HFFc6 (cell line): Measurements from ENCODE around the gene SLC4A1. TPM values are rescaled to one million over a fixed set of nuclear protein-coding genes. Genes with fewer than 3 reads are reported as not detected.

Source experiments
- DNase-seq: peaks from one replicate; pipeline ENCODE4 v3.0.0-alpha.2; 2018
- H3K27ac Mint-ChIP-seq: 2 replicates; pipeline ENCODE4 v1.8.0; 2020; ENCODE audit warnings: mild to moderate bottlenecking, mixed read lengths
- H3K27me3 Mint-ChIP-seq: 2 replicates; pipeline ENCODE4 v1.8.0; 2021; ENCODE audit warnings: mild to moderate bottlenecking, moderate library complexity, mixed read lengths; ENCODE audit not compliant: insufficient read depth
- H3K36me3 Mint-ChIP-seq: 2 replicates; pipeline ENCODE4 v1.8.0; 2021; ENCODE audit warnings: low read depth, mixed read lengths
- H3K4me1 Mint-ChIP-seq: 2 replicates; pipeline ENCODE4 v1.8.0; 2020; ENCODE audit warnings: low read depth, mixed read lengths
- H3K4me3 Mint-ChIP-seq: 2 replicates; pipeline ENCODE4 v1.8.0; 2020; ENCODE audit warnings: mild to moderate bottlenecking, moderate library complexity, mixed read lengths
- H3K9me3 Mint-ChIP-seq: 2 replicates; pipeline ENCODE4 v1.8.0; 2020; ENCODE audit warnings: mild to moderate bottlenecking, mixed read lengths
- total RNA-seq, 6 experiments: library from RNA; stranded (reverse); fragmentation: NEBNext Ultra II Directional; extraction: Animal tissue kit (Norgen Biotek cat#: 25700); gene quantifications; 2 replicates in 1 of 6; 3 replicates in 5 of 6; pipeline ENCODE4 v1.2.3, GENCODE V29; 2021
- TF ChIP-seq, protein P1 (sequence below): fragments of 200-600 bp; sonication (generic); IDR thresholded peaks from 2 replicates; pipeline ENCODE4 v1.5.0; 2021; ENCODE audit warnings: antibody characterized with exemption, mild to moderate bottlenecking

The SLC4A1 gene
- total RNA-seq, 6 experiments from 2014 or later = not detected

DNA sequence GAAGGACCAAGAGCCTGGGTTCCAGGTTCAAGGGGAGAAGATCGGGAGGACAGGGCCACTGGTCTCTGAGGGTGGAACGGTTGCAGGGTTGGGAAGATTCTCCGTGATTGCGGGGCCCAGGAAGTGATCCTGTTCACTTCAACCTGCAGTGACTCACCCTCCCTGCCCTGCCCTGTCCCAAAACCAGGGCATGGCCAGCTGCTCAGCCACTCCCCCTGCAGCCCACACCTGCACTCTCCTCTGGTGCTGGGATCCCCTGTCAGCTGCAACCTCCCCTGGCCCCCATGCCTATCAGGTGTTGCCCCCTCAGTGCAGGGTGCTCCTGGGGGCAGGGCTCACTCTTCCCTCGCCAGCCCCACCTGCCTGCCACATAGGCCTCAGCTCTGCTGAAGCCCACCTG lies 41.5 kb upstream of the SLC4A1 start:
- DNase-seq = no peak
- Mint-ChIP-seq H3K27ac (no peak overlapping the region), H3K9me3 (no peaks in the 10 kb centered on the region), H3K4me1 (no peaks in the 10 kb centered on the region), H3K36me3 (no peaks in the 10 kb centered on the region), H3K27me3 (peaks cover 46% of the 10 kb centered on the region), H3K4me3 (no peak overlapping the region)
- TF ChIP-seq, protein P1, sequence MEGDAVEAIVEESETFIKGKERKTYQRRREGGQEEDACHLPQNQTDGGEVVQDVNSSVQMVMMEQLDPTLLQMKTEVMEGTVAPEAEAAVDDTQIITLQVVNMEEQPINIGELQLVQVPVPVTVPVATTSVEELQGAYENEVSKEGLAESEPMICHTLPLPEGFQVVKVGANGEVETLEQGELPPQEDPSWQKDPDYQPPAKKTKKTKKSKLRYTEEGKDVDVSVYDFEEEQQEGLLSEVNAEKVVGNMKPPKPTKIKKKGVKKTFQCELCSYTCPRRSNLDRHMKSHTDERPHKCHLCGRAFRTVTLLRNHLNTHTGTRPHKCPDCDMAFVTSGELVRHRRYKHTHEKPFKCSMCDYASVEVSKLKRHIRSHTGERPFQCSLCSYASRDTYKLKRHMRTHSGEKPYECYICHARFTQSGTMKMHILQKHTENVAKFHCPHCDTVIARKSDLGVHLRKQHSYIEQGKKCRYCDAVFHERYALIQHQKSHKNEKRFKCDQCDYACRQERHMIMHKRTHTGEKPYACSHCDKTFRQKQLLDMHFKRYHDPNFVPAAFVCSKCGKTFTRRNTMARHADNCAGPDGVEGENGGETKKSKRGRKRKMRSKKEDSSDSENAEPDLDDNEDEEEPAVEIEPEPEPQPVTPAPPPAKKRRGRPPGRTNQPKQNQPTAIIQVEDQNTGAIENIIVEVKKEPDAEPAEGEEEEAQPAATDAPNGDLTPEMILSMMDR = no peak

DNA sequence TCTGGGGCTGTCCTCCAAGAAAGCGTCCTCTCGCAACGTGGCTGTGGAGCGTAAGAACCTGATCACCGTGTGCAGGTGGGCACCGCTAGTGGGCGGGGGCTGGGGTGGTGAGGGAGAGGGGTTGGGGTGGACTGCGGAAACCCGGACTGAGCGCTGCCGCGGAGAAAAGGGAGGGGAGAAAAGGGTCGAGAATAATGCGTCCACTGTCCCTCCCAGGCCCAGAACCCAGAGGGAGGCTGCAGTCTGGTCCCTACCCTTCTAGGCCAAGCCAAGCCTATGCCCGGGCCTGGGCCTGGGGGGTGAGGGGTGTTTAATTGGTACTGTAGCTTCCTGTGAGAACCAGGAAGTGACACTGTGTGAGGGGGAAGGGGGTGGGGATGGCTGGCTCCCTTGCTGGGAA lies 40.9 kb upstream of the SLC4A1 start:
- Mint-ChIP-seq H3K36me3 (no peaks in the 10 kb centered on the region), H3K4me3 (no peak overlapping the region), H3K4me1 (no peaks in the 10 kb centered on the region), H3K27ac (no peak overlapping the region), H3K27me3 (peaks cover 44% of the 10 kb centered on the region), H3K9me3 (no peaks in the 10 kb centered on the region)
- no peak for DNase-seq
- TF ChIP-seq, protein P1 = no peak

DNA sequence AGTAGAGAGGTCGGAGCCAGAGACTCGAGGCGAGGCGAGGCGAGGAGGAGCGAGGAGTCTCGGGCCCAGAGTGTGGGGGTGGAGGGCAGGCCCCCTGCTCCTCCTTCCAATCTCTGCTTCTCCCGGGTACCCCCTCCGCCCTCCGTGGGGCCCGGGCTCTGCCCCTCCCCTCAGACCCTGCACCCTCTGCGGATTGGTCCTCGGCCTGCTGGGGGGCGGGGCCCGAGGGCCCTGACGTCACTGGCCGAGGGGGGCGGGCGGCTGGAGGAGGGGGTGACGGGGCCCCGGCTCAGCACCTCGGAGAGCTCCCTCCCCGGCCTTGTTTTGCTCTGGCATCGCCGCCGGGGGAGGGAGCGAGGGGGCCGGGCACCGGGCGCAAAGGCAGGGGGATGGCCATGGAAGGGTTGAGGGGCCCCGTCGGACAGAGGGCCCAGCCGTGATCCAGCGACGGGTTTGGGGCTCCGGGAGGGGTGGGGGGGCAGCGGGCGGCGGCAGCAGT lies 40.4 kb upstream of the SLC4A1 start, which contains the start of gene RUNDC3A:
TSS of gene RUNDC3A (plus strand) at position 282 of the 499 bp plus-strand sequence. CDS start 232 bp downstream, outside the sequence.
- Mint-ChIP-seq H3K4me3 (no peak within 1 kb of the TSS), H3K36me3 (no peaks in the 10 kb centered on the region), H3K4me1 (no peaks in the 10 kb centered on the region), H3K27me3 (peaks cover 44% of the 10 kb centered on the region), H3K27ac (no peak within 1 kb of the TSS), H3K9me3 (no peaks in the 10 kb centered on the region)
- TF ChIP-seq, protein P1 = no peak
- DNase-seq = peak; percentile 25

DNA sequence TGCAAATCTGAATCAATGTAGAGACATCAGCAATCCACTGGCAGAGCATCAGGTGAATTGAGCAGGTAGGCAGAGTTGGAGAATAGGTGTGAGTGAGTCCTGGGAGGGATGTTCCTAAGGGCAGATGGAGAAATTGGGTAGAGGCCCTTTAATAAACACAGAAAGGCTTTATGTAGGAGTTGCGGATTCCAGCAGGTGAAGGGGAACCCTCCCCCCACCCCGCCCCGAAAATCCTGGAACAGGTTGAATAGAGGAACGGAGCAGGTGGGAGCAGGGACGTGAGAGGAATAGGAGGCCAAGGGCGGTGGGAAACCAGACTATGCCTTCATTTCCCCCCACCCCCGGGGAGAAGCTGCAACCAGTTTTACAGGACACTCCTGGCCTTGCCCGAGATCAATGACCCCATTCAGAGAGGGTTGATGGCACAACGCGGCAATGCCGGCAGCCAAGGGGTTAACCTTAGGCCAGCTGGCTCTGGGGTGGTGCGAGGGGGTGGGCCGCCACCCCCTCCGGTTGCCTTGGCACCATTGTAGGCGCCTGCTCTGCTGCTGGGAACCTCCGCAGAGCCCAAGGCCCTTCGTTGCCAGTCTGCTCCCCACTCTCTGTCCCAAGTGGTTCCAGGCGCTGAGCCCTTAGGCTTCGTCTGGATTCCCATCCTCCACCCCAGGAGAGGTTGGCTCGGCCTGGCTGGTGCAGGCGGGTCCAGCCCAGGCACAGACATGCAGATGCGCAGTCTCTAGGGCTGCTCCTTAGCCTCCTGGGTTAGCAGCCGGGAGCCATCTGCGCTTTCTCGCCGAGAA lies 39.7 kb upstream of the SLC4A1 start:
- Mint-ChIP-seq H3K27ac (no peak overlapping the region), H3K4me3 (no peak overlapping the region), H3K4me1 (no peaks in the 10 kb centered on the region), H3K27me3 (peaks cover 37% of the 10 kb centered on the region), H3K9me3 (no peaks in the 10 kb centered on the region), H3K36me3 (no peaks in the 10 kb centered on the region)
- TF ChIP-seq, protein P1 = no peak
- DNase-seq = no peak

DNA sequence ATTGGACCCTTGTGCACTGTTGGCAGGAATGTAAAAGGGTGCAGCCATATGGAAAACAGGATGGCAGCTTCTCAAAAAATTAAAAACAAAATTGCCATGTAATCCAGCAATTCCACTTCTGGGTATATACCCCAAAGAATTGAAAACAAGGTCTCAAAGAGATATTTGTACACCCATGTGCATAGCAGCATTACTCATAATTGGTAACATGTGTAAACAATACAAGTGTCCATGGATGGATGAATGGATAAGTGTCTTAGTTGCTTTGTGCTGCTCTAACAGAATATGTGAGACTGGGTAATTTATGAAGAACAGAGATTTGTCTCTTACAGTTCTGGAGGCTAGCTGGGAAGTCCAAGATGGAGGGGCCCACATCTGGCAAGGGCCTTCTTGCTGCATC lies 36.7 kb upstream of the SLC4A1 start:
- H3K4me1 Mint-ChIP-seq = no peaks in the 10 kb centered on the region
- TF ChIP-seq, protein P1 = no peak
- H3K4me3 Mint-ChIP-seq = no peak overlapping the region
- H3K27ac Mint-ChIP-seq = no peak overlapping the region
- no peak for DNase-seq
- peaks cover 33% of the 10 kb centered on the region for H3K27me3 Mint-ChIP-seq
- H3K36me3 Mint-ChIP-seq = no peaks in the 10 kb centered on the region
- H3K9me3 Mint-ChIP-seq = no peaks in the 10 kb centered on the region
